Epithelial cell of esophagus (primary cell): ENCODE measurements around the gene STT3B.

Source experiments
- DNase-seq: peaks from one replicate; pipeline ENCODE4 v3.0.0; 2010; ENCODE audit warnings: low read depth
- H3K4me3 ChIP-seq: 2 replicates; pipeline ENCODE4 v1.5.1; 2011; ENCODE audit warnings: mild to moderate bottlenecking, low read length, control low read depth
- CTCF ChIP-seq: IDR thresholded peaks from 2 replicates; pipeline ENCODE4 v1.5.1; 2011; ENCODE audit warnings: low read depth, mild to moderate bottlenecking, low read length, control low read depth, inconsistent platforms; ENCODE audit not compliant: insufficient read depth; ENCODE audit errors: missing control alignments

Gene STT3B

GRCh38 chr3:31538801-31539200, 6.1 kb downstream of the STT3B start:
- TF ChIP-seq CTCF = no peak
- no peak overlapping the region for H3K4me3 ChIP-seq
- DNase-seq = no peak

- no peak for DNase-seq
- no peak overlapping the region for H3K4me3 ChIP-seq
- TF ChIP-seq CTCF = no peak
Measured at GRCh38 chr3:31539275-31539674, 6.5 kb downstream of the STT3B start.

GRCh38 chr3:31541089-31541488, 8.4 kb downstream of the STT3B start:
- peak; percentile 58 for DNase-seq
- TF ChIP-seq CTCF = no peak
- no peak overlapping the region for H3K4me3 ChIP-seq

- no peak for TF ChIP-seq CTCF
- H3K4me3 ChIP-seq = no peak overlapping the region
- no peak for DNase-seq
Measured at GRCh38 chr3:31542246-31542645, 9.5 kb downstream of the STT3B start.

GRCh38 chr3:31543375-31543774, 10.7 kb downstream of the STT3B start:
- no peak for TF ChIP-seq CTCF
- DNase-seq = no peak
- no peak overlapping the region for H3K4me3 ChIP-seq

- H3K4me3 ChIP-seq = no peak overlapping the region
- no peak for DNase-seq
- TF ChIP-seq CTCF = no peak
Measured at GRCh38 chr3:31544634-31545033, 11.9 kb downstream of the STT3B start.

GRCh38 chr3:31546162-31546561, 13.4 kb downstream of the STT3B start:
- H3K4me3 ChIP-seq = no peak overlapping the region
- TF ChIP-seq CTCF = no peak
- peak; percentile 35 for DNase-seq
